HG03064 (cell line): ENCODE results near the gene KCNK2.

Source experiments
- ATAC-seq: cut with Tn5 transposase; IDR thresholded peaks from one replicate; pipeline ENCODE4 v1.9.1; 2021; ENCODE audit warnings: low read depth; ENCODE audit not compliant: unreplicated experiment

KCNK2 gene

GRCh38 chr1:215082532-215083382, at the start of gene KCNK2:
TSS of gene KCNK2 (plus strand) at chr1:215082737. CDS start at chr1:215083386, 649 bp downstream.
- ATAC-seq = no peak

- no peak for ATAC-seq
Measured at GRCh38 chr1:215032911-215033526, 49.5 kb upstream of the KCNK2 start.

GRCh38 chr1:215040190-215040589, 42.3 kb upstream of the KCNK2 start:
- no peak for ATAC-seq

- no peak for ATAC-seq
Measured at GRCh38 chr1:215043401-215043800, 39.1 kb upstream of the KCNK2 start.

- no peak for ATAC-seq
Measured at GRCh38 chr1:215044151-215044550, 38.4 kb upstream of the KCNK2 start.

GRCh38 chr1:215045698-215046308, 36.7 kb upstream of the KCNK2 start:
- ATAC-seq = no peak

GRCh38 chr1:215052256-215053015, 30.1 kb upstream of the KCNK2 start:
- no peak for ATAC-seq

GRCh38 chr1:215054266-215054665, 28.3 kb upstream of the KCNK2 start:
- ATAC-seq = no peak

GRCh38 chr1:215055281-215055935, 27.1 kb upstream of the KCNK2 start:
- no peak for ATAC-seq

GRCh38 chr1:215056584-215056983, 26.0 kb upstream of the KCNK2 start:
- no peak for ATAC-seq

GRCh38 chr1:215059947-215060346, 22.6 kb upstream of the KCNK2 start:
- ATAC-seq = no peak

GRCh38 chr1:215064327-215064726, 18.2 kb upstream of the KCNK2 start:
- ATAC-seq = no peak

GRCh38 chr1:215071078-215071477, 11.5 kb upstream of the KCNK2 start:
- ATAC-seq = no peak

GRCh38 chr1:215076322-215076721, 6.2 kb upstream of the KCNK2 start:
- ATAC-seq = no peak

GRCh38 chr1:215079456-215079855, 3.1 kb upstream of the KCNK2 start:
- no peak for ATAC-seq

- ATAC-seq = no peak
Measured at GRCh38 chr1:215081661-215082531, 641 bp upstream of the KCNK2 start.

GRCh38 chr1:215083383-215083961, 935 bp downstream of the KCNK2 start:
- no peak for ATAC-seq

- no peak for ATAC-seq
Measured at GRCh38 chr1:215084621-215085020, 2.1 kb downstream of the KCNK2 start.

- ATAC-seq = no peak
Measured at GRCh38 chr1:215087603-215088002, 5.1 kb downstream of the KCNK2 start.
